ENCODE data around the gene HPD. TPM values are rescaled to one million over a fixed set of nuclear protein-coding genes. Genes with fewer than 3 reads are reported as not detected.
"Not testable (repeated sequence)": the region's sequence is repeated elsewhere in the genome, so short reads cannot be mapped to it uniquely, and the experiment has no call there.

The HPD gene
- total RNA-seq, 2 experiments from 2014 or later, result not detected

DNA sequence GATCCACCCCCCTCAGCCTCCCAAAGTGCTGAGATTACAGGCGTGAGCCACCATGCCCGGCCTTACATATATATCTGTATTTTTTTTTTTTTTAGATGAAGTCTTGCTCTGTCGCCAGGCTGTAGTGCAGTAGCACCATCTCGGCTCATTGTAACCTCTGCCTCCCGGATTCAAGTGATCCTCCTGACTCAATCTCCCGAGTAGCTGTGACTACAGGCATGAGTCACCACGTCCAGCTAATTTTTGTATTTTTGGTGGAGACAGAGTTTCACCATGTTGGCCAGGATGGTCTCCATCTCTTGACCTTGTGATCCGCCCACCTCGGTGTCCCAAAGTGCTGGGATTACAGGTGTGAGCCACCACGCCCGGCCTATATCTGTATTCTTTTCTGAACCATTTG lies 26.5 kb upstream of the HPD start:
- H3K9me3 Mint-ChIP-seq (ENCODE audit: low read depth); H3K36me3 Mint-ChIP-seq; H3K27ac Mint-ChIP-seq; DNase-seq; H3K27me3 Mint-ChIP-seq; ATAC-seq; H3K4me3 Mint-ChIP-seq: not testable (repeated sequence)
- peaks cover 23% of the 10 kb centered on the region for H3K4me1 Mint-ChIP-seq
- CTCF ChIA-PET, result interaction anchor here (1.3 kb wide), 1 partner anchor 90 kb away, joined by 3 read pairs; no protein-coding TSS in a partner anchor

GRCh38 chr12:121883315-121883660 lies 24.6 kb upstream of the HPD start:
- ATAC-seq (no peak), DNase-seq (no peak)
- Mint-ChIP-seq H3K4me1 (peaks cover 9% of the 10 kb centered on the region), H3K27me3 (peaks cover 8% of the 10 kb centered on the region), H3K9me3 (ENCODE audit: low read depth) (no peaks in the 10 kb centered on the region), H3K27ac (no peak overlapping the region), H3K4me3 (no peak overlapping the region), H3K36me3 (no peaks in the 10 kb centered on the region)
- CTCF ChIA-PET, result interaction anchor here (0.5 to 1.4 kb wide), 2 partner anchors 45 to 90 kb away, joined by 3 to 9 read pairs; partner anchors contain the start of gene RHOF

DNA sequence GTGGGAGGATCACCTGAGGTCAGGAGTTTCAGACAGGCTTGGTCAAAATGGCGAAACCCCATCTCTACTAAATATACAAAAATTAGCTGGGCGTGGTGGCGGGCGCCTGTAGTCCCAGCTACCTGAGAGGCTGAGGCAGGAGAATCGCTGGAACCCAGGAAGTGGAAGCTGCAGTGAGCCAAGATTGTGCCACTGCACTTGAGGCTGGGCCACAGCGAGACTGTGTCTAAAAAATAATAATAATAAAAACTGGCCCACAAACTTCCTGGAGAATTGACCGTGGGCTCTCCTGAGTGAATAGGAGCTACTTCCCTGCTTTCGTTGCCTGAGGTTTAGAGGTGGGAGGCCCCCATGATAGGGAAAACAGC lies 17.4 kb upstream of the HPD start:
- H3K4me1 Mint-ChIP-seq; H3K27ac Mint-ChIP-seq; H3K9me3 Mint-ChIP-seq (ENCODE audit: low read depth); H3K4me3 Mint-ChIP-seq; DNase-seq; H3K36me3 Mint-ChIP-seq; H3K27me3 Mint-ChIP-seq; CTCF ChIA-PET; ATAC-seq: not testable (repeated sequence)

DNA sequence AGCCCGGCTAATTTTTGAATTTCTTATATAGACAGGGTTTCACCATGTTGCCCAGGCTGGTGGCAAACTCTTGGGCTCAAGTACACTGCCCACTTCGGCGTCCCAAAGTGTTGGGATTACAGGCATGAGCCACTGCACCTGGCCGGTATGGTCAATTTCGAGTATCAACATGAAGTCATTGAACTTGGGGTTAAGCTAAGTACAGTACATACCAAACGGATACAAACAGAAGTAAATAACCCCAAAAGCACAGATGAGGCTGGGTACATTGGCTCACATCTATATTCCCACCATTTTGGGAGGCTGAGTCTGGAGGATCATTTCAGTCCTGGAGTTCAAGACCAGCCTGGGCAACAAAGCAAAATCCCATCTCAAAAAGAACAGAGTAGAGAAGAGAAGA lies 16.9 kb upstream of the HPD start:
- Mint-ChIP-seq H3K4me1 (no peaks in the 10 kb centered on the region), H3K9me3 (ENCODE audit: low read depth) (no peaks in the 10 kb centered on the region), H3K36me3 (no peaks in the 10 kb centered on the region), H3K27ac (no peak overlapping the region), H3K27me3 (peaks cover 3% of the 10 kb centered on the region), H3K4me3 (no peak overlapping the region)
- DNase-seq (no peak), ATAC-seq (no peak)
- CTCF ChIA-PET, result no interaction called here

DNA sequence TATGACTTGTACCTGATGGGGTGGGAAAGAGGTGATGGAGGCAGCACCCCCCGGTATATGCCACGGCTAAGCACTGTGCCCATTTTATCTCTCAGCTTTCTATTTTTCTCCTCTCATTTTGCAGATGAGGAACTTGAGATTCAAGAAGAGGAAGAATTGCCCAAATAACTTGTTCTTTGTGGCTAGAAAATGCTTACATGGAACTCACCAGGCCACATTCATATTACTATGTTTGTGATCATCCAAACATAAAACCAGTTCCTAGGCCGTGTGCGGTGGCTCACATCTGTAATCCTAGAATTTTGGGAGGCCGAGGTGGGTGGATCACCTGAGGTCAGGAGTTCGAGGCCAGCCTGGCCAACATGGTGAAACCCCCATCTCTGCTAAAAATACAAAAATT lies 15.4 kb upstream of the HPD start:
- H3K9me3 Mint-ChIP-seq (ENCODE audit: low read depth), result no peaks in the 10 kb centered on the region
- ATAC-seq, result no peak
- CTCF ChIA-PET, result interaction anchor here (1.3 kb wide), 1 partner anchor 44 kb away, joined by 3 read pairs; the partner anchor contains the start of gene CFAP251
- no peaks in the 10 kb centered on the region for H3K4me1 Mint-ChIP-seq
- no peak for DNase-seq
- no peak overlapping the region for H3K4me3 Mint-ChIP-seq
- H3K36me3 Mint-ChIP-seq, result no peaks in the 10 kb centered on the region
- no peak overlapping the region for H3K27ac Mint-ChIP-seq
- peaks cover 3% of the 10 kb centered on the region for H3K27me3 Mint-ChIP-seq

- CTCF ChIA-PET, result no interaction called here
- DNase-seq (no peak), ATAC-seq (no peak)
- no peaks in the 10 kb centered on the region for H3K9me3 Mint-ChIP-seq (ENCODE audit: low read depth)
- H3K4me3 Mint-ChIP-seq, result no peak overlapping the region
- no peak overlapping the region for H3K27ac Mint-ChIP-seq
- no peaks in the 10 kb centered on the region for H3K4me1 Mint-ChIP-seq
- peaks cover 3% of the 10 kb centered on the region for H3K27me3 Mint-ChIP-seq
- no peaks in the 10 kb centered on the region for H3K36me3 Mint-ChIP-seq
These were observed 14.5 kb upstream of the HPD start for GRCh38 chr12:121873216-121873569.

GRCh38 chr12:121872546-121873215 lies 14.0 kb upstream of the HPD start:
- CTCF ChIA-PET, result interaction anchor here (0.7 kb wide), 1 partner anchor 300 kb away, joined by 3 read pairs; no protein-coding TSS in a partner anchor
- no peak overlapping the region for H3K27ac Mint-ChIP-seq
- DNase-seq (no peak), ATAC-seq (no peak)
- H3K4me3 Mint-ChIP-seq, result no peak overlapping the region
- no peaks in the 10 kb centered on the region for H3K4me1 Mint-ChIP-seq
- peaks cover under 1% of the 10 kb centered on the region for H3K27me3 Mint-ChIP-seq
- H3K9me3 Mint-ChIP-seq (ENCODE audit: low read depth), result no peaks in the 10 kb centered on the region
- no peaks in the 10 kb centered on the region for H3K36me3 Mint-ChIP-seq

GRCh38 chr12:121871467-121871866 lies 12.8 kb upstream of the HPD start:
- DNase-seq, result no peak
- Mint-ChIP-seq H3K9me3 (ENCODE audit: low read depth) (no peaks in the 10 kb centered on the region), H3K36me3 (no peaks in the 10 kb centered on the region), H3K27ac (no peak overlapping the region), H3K27me3 (no peaks in the 10 kb centered on the region), H3K4me3 (no peak overlapping the region), H3K4me1 (no peaks in the 10 kb centered on the region)
- CTCF ChIA-PET, result interaction anchor here (0.6 to 1.2 kb wide), 3 partner anchors 10 to 127 kb away, joined by 3 to 4 read pairs (median 3); no protein-coding TSS in a partner anchor
- no peak for ATAC-seq

GRCh38 chr12:121869229-121869628 lies 10.6 kb upstream of the HPD start:
- H3K36me3 Mint-ChIP-seq; H3K4me3 Mint-ChIP-seq; H3K4me1 Mint-ChIP-seq; H3K27ac Mint-ChIP-seq; ATAC-seq; DNase-seq; H3K27me3 Mint-ChIP-seq; H3K9me3 Mint-ChIP-seq (ENCODE audit: low read depth): not testable (repeated sequence)
- CTCF ChIA-PET, result interaction anchor here (1.0 to 1.4 kb wide), 2 partner anchors 19 to 154 kb away, joined by 3 read pairs; partner anchors contain the start of gene PSMD9

GRCh38 chr12:121866331-121866730 lies 7.7 kb upstream of the HPD start:
- Mint-ChIP-seq H3K9me3 (ENCODE audit: low read depth) (no peaks in the 10 kb centered on the region), H3K4me3 (no peak overlapping the region), H3K4me1 (no peaks in the 10 kb centered on the region), H3K36me3 (no peaks in the 10 kb centered on the region), H3K27ac (no peak overlapping the region), H3K27me3 (no peaks in the 10 kb centered on the region)
- ATAC-seq, result no peak
- CTCF ChIA-PET, result interaction anchor here (0.7 to 1.1 kb wide), 2 partner anchors 8 to 72 kb away, joined by 3 read pairs; no protein-coding TSS in a partner anchor
- DNase-seq, result no peak

GRCh38 chr12:121861636-121862254 lies 3.1 kb upstream of the HPD start:
- DNase-seq (no peak), ATAC-seq (no peak)
- CTCF ChIA-PET, result interaction anchor here (0.6 to 2.4 kb wide), 4 partner anchors 9 to 297 kb away, joined by 3 to 7 read pairs (median 4); no protein-coding TSS in a partner anchor

DNA sequence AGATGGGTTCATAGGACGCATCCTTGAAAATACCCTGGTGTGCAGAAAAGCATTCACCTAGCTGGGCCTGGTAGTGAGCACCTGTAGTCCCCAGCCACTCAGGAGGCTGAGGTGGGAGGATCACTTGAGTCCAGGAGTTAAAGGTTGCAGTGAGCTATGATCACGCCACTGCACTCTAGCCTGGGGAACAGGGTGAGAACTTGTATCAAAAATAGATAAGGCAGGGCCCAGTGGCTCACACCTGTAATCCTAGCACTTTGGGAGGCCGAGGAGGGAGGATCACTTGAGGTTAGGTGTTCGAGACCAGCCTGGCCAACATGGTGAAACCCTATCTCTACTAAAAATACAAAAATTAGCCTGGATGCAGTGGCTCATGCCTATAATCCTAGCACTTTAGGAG lies 2.0 kb upstream of the HPD start:
- H3K27me3 Mint-ChIP-seq; H3K4me1 Mint-ChIP-seq; DNase-seq; ATAC-seq; H3K4me3 Mint-ChIP-seq; H3K36me3 Mint-ChIP-seq; H3K9me3 Mint-ChIP-seq (ENCODE audit: low read depth); H3K27ac Mint-ChIP-seq: not testable (repeated sequence)
- CTCF ChIA-PET, result interaction anchor here (0.6 to 2.4 kb wide), 4 partner anchors 10 to 296 kb away, joined by 3 to 7 read pairs (median 4); no protein-coding TSS in a partner anchor

More at GRCh38 chr12:121861636-121862254, 3.1 kb upstream of the HPD start:
- H3K4me3 Mint-ChIP-seq, result no peak overlapping the region
- no peaks in the 10 kb centered on the region for H3K36me3 Mint-ChIP-seq
- H3K27me3 Mint-ChIP-seq, result no peaks in the 10 kb centered on the region
- no peaks in the 10 kb centered on the region for H3K4me1 Mint-ChIP-seq
- H3K9me3 Mint-ChIP-seq (ENCODE audit: low read depth), result no peaks in the 10 kb centered on the region
- no peak overlapping the region for H3K27ac Mint-ChIP-seq

DNA sequence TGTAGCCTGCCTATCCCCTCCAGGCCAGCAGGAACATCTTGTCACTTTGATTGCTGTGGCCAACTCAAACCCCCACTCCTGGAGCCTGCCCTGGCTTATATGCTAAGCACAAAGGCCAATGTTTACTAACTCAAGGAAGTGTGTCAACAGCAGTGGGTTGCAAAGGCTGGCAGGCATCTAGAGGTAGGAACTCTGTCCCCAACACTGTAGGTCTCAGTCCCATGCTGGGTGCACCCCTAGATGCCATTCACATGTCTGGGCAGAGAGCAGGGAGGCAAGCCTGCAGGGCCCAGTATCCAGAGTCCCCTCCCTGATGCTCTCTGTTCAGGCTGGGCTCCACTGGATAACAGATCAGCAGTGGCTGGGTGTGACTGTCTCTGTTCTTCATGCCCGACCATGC lies 1.6 kb upstream of the HPD start:
- H3K9me3 Mint-ChIP-seq (ENCODE audit: low read depth), result no peaks in the 10 kb centered on the region
- H3K4me1 Mint-ChIP-seq, result peaks cover 5% of the 10 kb centered on the region
- H3K4me3 Mint-ChIP-seq, result no peak overlapping the region
- H3K36me3 Mint-ChIP-seq, result no peaks in the 10 kb centered on the region
- DNase-seq, result no peak
- no peaks in the 10 kb centered on the region for H3K27me3 Mint-ChIP-seq
- CTCF ChIA-PET, result interaction anchor here (0.6 to 1.9 kb wide), 2 partner anchors 10 to 88 kb away, joined by 3 to 4 read pairs; no protein-coding TSS in a partner anchor
- H3K27ac Mint-ChIP-seq, result no peak overlapping the region
- ATAC-seq, result no peak

DNA sequence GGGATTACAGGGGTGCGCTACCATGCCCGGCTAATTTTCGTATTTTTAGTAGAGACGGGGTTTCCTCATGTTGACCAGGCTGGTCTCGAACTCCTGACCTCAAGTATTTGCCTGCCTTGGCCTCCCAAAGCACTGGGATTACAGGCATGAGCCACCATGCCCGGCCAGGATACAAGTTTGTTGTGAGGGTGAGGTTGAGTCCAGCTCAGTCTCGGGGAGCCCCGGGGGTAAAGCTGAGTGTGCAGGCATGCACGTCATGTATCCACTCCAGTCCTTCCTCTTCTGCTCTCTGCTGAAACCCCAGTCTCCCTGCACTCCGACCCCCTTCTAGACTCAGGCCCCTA lies 369 bp downstream of the HPD start:
- no peak overlapping the region for H3K27ac Mint-ChIP-seq

More for the DNA sequence above, 369 bp downstream of the HPD start:
- CTCF ChIA-PET, result interaction anchor here (0.6 to 1.2 kb wide), 2 partner anchors 9 to 30 kb away, joined by 3 read pairs; no protein-coding TSS in a partner anchor
- Mint-ChIP-seq H3K4me3 (no peak overlapping the region), H3K4me1 (peaks cover 5% of the 10 kb centered on the region), H3K36me3 (no peaks in the 10 kb centered on the region), H3K27me3 (no peaks in the 10 kb centered on the region), H3K9me3 (ENCODE audit: low read depth) (no peaks in the 10 kb centered on the region)
- no peak for ATAC-seq
- no peak for DNase-seq

Measured in activated CD8-positive, alpha-beta memory T cell treated with anti-CD3 and anti-CD28 coated beads, Interleukin-2, amount 10 ng/mL, durations not matched to agents 7 days and 5 days (primary cell).